Measurements from ENCODE around the gene KCNAB2.

DNA sequence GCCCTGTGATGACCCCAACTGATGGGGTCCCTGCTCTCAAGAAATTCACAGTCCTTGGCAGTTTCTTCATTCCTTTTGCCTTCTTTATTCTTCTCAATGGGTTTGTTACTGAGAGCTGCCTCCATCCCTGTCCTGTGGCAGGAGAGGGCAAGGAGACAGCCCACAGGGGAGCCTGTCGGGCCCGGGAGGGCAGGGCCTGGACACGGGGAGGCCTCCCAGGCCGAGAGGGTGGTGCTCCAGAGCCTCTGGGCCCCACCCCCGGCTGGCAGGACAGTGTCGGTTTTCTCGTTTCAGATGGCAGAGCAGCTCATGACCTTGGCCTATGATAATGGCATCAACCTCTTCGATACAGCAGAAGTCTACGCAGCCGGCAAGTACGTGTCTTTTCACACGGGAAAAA is 36.2 kb downstream of the KCNAB2 start:
- TF ChIP-seq ZFP3 (CRISPR knock-in tag; IDR thresholded peaks at IDR 0.05): no peak
- no peak for TF ChIP-seq ZFP30 (CRISPR knock-in tag; IDR thresholded peaks at IDR 0.05)
- TF ChIP-seq, protein P1, sequence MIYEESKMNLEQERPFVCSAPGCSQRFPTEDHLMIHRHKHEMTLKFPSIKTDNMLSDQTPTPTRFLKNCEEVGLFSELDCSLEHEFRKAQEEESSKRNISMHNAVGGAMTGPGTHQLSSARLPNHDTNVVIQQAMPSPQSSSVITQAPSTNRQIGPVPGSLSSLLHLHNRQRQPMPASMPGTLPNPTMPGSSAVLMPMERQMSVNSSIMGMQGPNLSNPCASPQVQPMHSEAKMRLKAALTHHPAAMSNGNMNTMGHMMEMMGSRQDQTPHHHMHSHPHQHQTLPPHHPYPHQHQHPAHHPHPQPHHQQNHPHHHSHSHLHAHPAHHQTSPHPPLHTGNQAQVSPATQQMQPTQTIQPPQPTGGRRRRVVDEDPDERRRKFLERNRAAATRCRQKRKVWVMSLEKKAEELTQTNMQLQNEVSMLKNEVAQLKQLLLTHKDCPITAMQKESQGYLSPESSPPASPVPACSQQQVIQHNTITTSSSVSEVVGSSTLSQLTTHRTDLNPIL (CRISPR knock-in tag; IDR thresholded peaks at IDR 0.05; ENCODE audit: low read depth): no peak
- TF ChIP-seq BACH2 (CRISPR knock-in tag; IDR thresholded peaks at IDR 0.05; ENCODE audit: borderline replicate concordance): no peak
- no peak for TF ChIP-seq ARNTL (CRISPR knock-in tag; IDR thresholded peaks at IDR 0.05; ENCODE audit: borderline replicate concordance, low read depth)
- TF ChIP-seq ZNF565 (CRISPR knock-in tag; conservative IDR thresholded peaks at IDR 0.05; ENCODE audit: low read depth): no peak

Data from SK-N-SH treated with all-trans-retinoic acid at 6 μM for 48 hours (cell line).